NCI-H226 (cell line): Measurements from ENCODE around the gene CPZ.
"Not testable (repeated sequence)": the region's sequence is repeated elsewhere in the genome, so short reads cannot be mapped to it uniquely, and the experiment has no call there.

Experiments used
- DNase-seq: peaks from one replicate; pipeline ENCODE4 v3.0.0-alpha.2; 2015

CPZ gene

DNA sequence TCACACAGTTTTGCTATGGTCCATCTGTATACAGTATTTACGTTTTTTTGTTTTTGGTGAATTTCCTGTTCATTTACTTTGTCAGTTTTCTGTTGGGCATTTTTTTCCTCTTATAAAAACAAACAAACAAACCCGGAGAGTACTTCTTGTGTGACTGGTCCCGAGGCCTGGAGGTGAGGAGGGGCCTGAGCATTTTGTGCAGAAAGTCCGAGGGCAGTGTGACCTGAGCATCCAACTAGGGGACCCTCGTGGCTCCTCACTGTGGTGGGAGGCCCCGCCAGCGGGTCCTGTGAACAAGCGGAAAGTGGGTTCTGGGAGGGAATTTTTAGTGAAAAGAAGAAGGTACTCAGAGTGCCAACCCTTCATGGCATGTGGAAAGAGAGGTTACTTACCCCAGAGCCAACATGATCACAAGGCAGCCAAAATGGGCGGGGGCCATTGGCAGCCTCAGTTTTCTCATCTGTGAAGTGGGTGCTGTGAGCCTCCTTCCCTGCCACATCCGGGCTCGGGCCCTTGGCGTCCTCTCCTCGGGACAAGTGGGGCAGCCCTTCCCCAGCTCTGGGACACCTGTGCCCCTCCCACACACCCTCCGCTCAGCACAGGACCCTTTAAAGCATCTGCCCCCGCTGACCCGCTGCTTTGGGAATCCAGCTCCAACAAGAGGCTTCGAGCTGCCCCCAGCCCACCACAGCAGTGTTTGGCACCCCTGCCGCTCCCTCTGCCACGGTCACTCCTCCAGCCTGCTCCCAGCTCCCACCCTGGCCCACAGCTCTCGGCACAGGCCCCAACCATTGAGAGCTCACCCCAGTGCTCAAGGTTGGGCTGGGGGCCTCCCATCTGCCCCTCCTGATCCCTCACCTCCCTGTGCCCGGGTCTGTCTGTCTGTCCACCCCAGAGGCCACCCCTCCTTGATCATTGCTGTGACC is 35.2 kb upstream of the CPZ start:
- no peak for DNase-seq

- DNase-seq, result peak; percentile 40
Observed at GRCh38 chr4:8558080-8558960, 34.2 kb upstream of the CPZ start.

- no peak for DNase-seq
Observed at GRCh38 chr4:8559011-8559410, 33.6 kb upstream of the CPZ start.

DNA sequence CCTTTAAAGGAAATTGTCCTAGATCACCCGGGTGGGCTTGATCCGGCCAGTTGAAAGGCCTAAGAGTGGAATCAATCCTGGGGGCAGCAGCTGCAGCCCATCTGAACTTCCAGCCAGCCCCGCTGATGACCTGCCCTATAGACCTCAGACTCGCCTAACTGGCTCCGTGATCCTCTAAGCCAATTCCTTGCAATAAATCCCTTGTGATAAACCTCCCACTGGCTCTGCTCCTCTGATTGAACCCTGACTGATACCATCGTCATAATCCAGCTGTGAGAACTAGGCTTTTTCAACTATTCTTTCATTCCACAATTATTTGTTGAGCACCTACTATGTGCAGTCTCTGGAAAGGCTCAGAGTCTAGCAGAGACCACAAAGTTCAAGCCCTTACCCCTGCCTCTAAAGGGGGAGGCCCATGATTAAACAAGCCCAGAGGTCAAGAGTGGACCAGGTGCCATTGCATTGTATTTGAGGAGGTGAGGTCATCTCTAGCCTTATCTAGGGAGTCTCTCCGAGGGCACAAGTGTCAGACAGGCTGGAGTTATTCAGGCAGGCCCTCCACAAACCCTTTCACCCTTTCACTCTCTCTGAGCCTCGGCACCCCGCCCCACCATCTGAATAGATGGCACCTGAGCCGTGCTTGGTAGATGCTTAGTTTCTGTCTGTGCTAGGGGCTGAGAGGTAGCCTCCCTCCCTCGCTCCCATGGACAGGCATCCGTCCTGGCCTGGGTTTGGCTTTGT is 32.9 kb upstream of the CPZ start:
- DNase-seq, result no peak

DNA sequence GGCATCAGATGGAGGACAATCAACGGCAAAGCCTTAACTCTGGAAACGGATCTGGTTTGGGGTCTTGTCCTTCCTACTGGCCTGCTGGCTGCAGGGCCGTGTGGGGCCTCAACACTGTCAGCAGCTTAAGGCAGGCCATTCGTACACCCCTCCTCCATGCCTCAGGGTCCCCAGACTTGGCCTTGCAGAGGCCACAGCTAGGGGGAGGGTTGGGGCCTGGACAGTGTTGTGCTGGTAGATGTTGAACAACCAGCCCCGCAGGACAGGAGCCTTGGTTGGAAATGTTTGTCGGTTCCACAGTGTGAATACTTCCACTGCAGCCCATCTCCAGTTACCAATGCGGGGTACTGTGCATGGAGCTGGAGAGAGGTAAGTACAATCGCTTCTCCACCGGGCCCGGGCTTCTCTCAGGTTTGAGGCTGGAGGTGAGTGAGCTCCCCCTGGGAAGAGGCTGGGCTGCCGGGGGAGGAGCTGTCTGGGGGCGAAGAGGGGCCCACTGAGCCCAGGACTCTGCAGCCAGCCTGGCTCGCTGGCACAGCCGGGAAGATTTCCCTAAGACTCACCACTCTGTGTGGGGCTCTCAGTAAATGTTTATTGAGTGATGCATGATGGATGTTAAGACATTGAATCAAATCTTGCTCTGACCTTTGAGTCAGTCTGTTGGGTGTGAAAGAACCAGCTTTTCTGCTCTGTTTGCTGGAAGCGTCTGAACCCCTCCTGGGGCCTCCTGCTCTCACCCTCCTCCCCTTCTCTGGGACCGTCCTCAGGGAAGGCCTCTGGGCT is 32.1 kb upstream of the CPZ start:
- DNase-seq, result no peak

GRCh38 chr4:8564595-8564994 is 28.0 kb upstream of the CPZ start:
- DNase-seq, result no peak

DNA sequence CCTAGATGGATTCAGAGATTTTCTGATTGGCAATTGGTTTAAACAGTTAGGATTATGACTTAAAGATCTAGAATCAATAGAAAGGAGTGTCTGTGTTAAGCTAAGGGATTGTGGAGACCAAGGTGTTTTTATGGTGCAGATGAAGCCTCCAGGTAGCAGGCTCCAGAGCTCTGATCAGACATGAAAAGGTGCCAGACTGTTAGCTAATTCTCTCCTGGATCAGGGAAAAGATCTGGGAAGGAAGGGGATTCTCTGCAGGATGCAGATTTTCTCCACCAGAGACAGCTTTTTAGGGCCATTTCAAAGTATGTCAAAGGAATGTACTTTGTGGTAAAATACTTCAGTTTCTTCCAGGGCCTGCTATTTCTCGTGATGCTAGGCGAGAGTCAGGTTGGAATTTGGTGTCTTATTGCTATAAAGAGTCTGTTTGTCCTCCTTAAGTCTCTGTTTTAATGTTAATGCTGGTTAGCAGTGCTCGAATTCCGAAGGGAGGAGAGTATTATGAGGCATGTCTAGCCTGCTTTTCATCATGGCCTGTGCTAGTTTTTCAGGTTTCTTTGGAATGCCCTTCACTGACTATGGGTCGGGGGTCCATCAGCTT is 24.4 kb upstream of the CPZ start:
- no peak for DNase-seq

DNA sequence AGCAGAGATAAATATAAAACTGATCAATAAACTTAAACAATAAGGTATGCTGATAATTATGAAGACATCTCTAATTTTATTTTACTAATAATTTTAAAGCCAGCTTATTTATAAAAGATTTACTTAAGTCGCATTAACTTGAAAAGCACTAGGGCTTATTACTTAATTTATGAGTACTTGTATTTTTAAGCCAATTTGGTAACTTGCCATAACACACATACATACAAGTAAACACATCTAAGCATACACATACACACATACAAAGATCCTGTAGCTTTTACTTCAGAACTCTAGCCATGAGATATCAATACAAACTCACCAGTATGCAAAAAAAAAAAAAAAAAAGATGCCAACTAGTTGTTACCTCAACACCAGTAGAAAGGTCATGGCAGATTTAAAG is 22.4 kb upstream of the CPZ start:
- no peak for DNase-seq

DNA sequence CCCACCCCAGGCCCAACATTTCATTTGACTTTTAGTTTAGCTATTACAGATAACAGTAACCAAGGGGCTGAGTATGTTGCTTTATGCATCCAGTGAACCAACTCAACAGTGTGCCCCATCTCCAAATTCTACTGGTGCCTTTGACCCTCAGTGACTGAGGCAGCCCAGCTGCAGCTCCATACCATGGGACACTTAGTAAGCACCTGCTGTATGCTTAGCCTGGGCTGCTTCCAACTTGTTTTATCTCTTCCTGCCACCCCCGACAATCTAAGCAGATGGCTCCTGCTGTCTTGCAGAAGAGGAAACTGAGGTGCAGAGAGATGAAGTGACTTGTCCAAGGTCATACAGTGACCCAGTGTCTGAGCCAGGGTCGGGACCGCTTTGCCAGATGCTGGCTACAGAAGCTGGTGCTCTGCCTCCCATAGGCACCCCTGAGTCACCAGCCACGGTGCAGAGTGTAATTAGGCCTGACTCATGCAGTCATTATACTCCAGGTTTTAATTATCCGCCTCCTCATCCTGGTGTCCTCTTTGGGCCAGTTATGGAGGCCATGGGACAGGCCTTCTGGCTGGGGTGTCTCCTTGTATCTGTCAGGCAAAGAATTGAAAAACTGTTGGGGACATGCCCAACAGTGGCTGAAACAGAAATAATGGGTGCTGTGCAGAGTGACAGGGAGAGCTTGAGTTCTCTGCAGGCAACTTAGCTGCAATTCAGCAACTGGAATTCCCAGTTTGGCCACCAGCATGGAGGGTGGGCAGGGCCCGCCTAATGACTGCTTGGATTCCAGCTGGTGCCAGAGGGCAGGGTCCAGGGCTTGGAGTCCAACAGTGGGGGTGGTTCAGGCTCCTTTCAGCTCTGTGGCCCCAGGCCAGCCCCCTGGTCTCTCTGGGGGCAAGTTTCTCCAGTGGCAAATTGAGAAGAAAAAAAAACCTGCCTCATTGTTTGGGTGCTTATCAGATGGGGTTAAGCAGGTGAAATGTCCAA is 20.6 kb upstream of the CPZ start:
- no peak for DNase-seq

DNA sequence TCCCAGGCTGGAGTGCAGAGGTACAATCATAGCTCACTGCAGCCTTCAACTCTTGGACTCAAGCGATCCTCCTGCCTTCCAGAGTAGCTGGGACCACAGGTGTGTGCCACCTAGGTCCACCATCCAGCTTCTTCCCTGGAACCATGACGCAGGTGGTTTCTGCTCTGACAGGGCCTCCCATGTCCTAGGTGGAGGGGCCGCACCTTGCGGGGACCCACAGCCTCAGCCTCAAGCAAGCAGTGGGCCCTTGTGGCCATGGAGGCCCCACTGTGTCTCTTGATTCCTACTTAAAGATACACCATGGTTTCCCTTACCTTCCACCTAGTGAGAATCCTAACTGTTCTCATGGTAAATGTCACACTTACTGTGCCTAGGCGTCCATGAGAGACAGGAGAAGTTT is 19.3 kb upstream of the CPZ start:
- no peak for DNase-seq

DNA sequence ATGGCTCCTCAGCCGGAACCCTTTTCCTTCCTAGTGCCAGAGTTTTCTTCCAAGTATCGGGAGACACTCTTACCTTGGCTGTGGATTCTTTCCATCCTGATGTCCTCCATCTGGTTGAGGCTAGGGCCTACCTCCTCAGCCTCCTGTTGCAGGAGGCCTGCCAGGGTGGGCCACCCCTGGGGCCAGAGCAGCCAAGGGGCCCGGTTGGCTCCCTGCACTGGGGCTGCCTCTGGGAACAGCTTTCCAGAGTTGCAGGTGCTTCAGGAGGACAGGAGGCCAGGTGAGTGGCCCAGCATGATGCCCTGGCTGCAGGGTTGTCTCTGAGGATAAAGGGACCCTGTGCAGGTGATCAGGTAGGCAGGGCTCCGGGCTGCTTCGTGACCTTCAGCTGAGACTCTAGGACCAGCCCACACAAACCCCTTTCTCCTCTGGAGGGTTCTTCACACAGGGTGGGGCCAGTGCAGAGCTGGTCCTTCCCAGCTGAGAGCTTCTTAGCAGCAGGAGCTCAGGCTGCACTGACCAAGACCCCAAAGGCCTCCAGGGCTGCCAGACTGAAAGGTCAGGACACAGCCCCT is 17.7 kb upstream of the CPZ start:
- DNase-seq, result no peak

GRCh38 chr4:8575457-8575856 is 17.1 kb upstream of the CPZ start:
- DNase-seq, result no peak

DNA sequence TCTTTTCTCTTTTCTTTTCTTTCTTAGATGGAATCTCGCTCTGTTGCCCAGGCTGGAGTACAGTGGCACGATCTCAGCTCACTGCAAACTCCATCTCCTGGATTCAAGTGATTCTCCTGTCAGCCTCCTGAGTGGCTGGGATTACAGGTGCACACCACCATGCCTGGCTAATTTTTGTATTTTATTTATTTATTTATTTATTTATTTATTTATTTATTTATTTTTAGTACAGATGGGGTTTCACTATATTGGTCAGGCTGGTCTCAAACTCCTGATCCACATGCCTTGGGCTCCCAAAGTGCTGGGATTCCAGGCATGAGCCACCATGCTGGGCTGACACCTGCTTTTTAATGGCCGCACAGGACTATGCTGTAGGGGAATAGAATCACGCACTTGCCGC is 16.0 kb upstream of the CPZ start:
- not testable (repeated sequence) for DNase-seq

- no peak for DNase-seq
Observed at GRCh38 chr4:8577046-8577445, 15.5 kb upstream of the CPZ start.

GRCh38 chr4:8577972-8578371 is 14.6 kb upstream of the CPZ start:
- no peak for DNase-seq

DNA sequence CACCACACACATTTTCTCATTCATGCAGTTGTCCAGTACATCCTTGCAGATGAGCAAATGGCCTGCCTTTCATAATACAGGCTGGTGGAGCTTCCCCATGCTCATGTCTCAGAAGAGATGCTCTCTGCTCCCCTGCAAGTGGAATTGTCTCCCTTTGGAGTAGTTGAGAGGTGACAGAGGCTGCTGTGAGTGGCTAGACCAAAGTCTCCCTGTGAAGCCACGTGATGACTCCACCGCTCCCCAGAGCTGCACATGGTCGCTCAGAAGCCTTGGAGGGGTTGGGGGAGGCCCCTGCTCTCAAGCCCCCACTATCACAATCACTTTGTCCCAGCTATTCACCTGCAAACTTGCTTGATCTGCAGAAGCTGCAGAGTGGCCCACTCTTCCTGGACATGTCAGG is 13.8 kb upstream of the CPZ start:
- no peak for DNase-seq

DNA sequence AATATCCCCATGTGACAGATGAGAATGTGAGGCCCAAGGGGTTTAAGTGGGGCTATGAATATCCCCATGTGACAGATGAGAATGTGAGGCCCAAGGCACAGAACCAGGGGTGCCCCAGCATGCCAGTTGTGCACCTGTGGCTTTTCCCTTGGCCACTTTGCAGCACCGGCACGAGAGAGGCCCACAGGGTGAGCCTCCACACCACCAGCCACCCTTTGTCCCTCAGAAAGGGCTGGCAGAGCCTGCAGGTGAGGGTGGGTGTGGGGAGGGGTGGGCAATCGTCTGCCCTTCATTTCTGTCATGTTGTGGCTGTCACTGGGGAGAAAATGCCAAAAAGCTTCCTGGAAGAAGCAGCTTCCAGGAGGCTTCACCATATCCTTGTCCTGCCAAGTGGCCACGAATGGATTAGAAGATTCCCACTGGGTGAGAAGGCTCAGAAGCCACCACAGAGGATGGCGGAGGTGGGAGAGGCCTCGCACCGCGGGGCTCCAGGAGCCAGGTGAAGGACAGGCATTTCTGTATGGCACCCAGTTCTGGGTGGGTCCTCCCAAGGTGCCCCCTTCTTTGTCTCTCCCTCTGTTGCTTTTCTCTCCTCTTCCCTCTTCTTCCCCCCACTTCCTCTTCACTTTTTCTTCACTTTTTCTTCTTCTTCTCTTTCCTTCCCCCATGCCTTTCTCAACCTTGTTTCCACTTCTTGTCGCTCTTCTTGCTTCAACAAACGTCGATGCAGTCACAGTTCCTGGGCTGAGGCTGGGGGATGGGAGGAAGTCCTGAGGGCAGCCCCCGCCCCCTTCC is 12.8 kb upstream of the CPZ start:
- DNase-seq, result no peak

- DNase-seq, result no peak
Observed at GRCh38 chr4:8580321-8581093, 12.1 kb upstream of the CPZ start, which contains the start of gene GPR78. Gene GPR78 (plus strand): TSS chr4:8580392. CDS start chr4:8580983, 591 bp downstream.
